ENCODE data around the gene PPA1. TPM values are rescaled to one million over a fixed set of nuclear protein-coding genes. Genes with fewer than 3 reads are reported as not detected.

PPA1 gene
- total RNA-seq, 1 experiment from 2014 or later: 234 TPM

DNA sequence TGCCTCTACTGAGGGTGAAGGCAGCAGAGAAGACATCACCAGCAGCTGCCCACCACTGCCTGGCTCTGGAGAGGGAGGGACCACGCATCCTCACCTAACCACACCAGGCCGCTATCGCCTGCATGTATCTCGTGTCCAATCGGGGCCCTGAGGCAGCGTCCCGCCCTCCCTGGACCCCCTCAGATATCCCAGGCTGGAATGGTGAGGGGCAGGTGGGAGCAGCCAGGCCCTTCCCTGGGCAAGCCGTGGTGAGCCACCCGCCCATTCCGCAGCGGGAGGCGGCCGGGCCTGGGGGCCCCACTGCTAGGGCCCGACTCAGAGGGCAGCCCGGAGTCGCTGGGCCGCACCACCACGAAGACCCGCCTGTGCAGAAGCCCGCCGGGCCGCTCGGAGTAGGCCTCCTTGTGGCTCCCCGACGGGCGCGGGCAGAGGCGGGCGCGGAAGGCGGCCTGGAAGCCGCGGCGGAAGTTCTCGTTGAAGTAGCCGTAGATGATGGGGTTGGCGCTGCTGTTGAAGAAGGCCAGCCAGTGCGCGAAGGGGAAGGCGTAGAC lies 21.6 kb upstream of the PPA1 start (continued):
- TF ChIP-seq CEBPB (IDR thresholded peaks at IDR 0.05; ENCODE audit: low read depth) (no peak), ZFX (IDR thresholded peaks at IDR 0.05) (no peak), RAD21 (IDR thresholded peaks at IDR 0.05; ENCODE audit: low read depth) (no peak), POLR2AphosphoS5 (IDR thresholded peaks at IDR 0.05; ENCODE audit: low read depth, low read length) (no peak)
- TF ChIP-seq, protein P1, sequence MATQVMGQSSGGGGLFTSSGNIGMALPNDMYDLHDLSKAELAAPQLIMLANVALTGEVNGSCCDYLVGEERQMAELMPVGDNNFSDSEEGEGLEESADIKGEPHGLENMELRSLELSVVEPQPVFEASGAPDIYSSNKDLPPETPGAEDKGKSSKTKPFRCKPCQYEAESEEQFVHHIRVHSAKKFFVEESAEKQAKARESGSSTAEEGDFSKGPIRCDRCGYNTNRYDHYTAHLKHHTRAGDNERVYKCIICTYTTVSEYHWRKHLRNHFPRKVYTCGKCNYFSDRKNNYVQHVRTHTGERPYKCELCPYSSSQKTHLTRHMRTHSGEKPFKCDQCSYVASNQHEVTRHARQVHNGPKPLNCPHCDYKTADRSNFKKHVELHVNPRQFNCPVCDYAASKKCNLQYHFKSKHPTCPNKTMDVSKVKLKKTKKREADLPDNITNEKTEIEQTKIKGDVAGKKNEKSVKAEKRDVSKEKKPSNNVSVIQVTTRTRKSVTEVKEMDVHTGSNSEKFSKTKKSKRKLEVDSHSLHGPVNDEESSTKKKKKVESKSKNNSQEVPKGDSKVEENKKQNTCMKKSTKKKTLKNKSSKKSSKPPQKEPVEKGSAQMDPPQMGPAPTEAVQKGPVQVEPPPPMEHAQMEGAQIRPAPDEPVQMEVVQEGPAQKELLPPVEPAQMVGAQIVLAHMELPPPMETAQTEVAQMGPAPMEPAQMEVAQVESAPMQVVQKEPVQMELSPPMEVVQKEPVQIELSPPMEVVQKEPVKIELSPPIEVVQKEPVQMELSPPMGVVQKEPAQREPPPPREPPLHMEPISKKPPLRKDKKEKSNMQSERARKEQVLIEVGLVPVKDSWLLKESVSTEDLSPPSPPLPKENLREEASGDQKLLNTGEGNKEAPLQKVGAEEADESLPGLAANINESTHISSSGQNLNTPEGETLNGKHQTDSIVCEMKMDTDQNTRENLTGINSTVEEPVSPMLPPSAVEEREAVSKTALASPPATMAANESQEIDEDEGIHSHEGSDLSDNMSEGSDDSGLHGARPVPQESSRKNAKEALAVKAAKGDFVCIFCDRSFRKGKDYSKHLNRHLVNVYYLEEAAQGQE (IDR thresholded peaks at IDR 0.05; ENCODE audit: low read depth): no peak

DNA sequence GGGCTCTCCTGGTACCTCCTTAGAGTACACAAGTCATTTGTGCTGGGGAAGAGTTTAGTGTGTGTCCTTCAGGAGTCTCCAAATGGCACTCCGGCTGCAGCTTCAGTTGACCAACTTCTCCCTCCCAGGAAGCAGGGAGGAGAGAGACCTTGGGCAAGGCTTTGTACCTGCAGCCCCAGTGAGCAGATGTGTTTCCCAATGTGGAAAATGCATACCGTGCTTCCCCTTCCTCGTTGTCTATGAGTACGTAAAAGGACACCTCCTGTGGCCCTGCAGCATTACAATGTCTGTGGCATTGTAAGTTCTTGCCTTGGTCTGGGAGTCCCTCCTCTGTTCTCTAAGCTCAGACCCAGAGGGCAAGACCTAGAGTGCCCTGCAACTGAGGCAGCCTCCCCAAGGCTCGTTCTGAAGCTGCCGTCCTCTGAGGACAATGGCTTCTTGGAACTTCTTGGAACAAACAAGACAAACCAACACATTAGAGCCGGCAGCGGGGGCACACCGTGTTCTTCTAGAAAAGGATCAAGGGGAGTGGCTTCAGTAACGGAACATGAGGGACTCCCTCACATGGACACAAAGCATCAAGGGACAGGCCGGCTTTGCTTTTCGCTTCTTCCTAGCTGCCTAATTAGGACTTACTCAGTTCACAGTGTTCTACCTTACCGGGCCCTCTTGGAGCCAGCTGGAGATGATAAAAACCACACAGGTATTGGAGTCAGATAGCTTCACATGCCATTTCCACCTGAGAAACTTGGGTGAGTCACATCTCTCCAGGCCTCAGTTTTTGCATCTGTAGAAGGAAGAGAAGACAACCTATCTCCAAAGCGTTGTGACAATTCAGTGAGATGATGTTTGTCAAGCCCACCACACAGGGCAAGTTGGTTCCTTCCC lies 20.9 kb upstream of the PPA1 start:
- no TSS peak for BruUV-seq (replicated peaks)
- ATAC-seq: no peak

More for the DNA sequence above, 20.9 kb upstream of the PPA1 start:
- no peaks in the 10 kb centered on the region for H3K9me2 ChIP-seq (ENCODE audit: insufficient read depth)
- no peaks in the 10 kb centered on the region for H4K20me1 ChIP-seq (ENCODE audit: insufficient read depth)
- no peaks in the 10 kb centered on the region; a peak in 1 of 4 replicates for H3K9me3 ChIP-seq (ENCODE audit: control insufficient read depth in 1 of 2, insufficient read depth in 1 of 2, low read depth in 1 of 2, low read length in 2 of 2)
- no peaks in the 10 kb centered on the region for H3K36me3 ChIP-seq (ENCODE audit: control insufficient read depth in 1 of 2, insufficient read depth in 2 of 2, low read length in 2 of 2)
- intact Hi-C loops (cut with micrococcal nuclease): no loop called here
- ChIA-PET RAD21 (ENCODE audit: low non-redundant PET in 1 of 2, low total read pairs in 2 of 2, uncharacterized antibody in 2 of 2, unreplicated experiment in 2 of 2) (no interaction called here), CTCF (no interaction called here), POLR2A (interaction anchor here (0.9 kb wide), 1 partner anchor 21 kb away, joined by 3 read pairs; the partner anchor contains the start of gene PPA1)
- DNase-seq (ENCODE audit: low read depth, low spot score): no peak
- H3K4me3 ChIP-seq (replicated peaks in 1 of 2; ENCODE audit: low read depth in 1 of 2, low read length in 2 of 2): no peak overlapping the region
- no peak overlapping the region for H2AFZ ChIP-seq (ENCODE audit: low read depth, low read length, poor library complexity, severe bottlenecking)
- no peak overlapping the region for H3K9ac ChIP-seq (ENCODE audit: low read length)
- no peak for TF ChIP-seq TCF7L2 (IDR thresholded peaks at IDR 0.05; ENCODE audit: borderline replicate concordance, extremely low read depth, insufficient read depth, insufficient read length)
- TF ChIP-seq, protein P2, sequence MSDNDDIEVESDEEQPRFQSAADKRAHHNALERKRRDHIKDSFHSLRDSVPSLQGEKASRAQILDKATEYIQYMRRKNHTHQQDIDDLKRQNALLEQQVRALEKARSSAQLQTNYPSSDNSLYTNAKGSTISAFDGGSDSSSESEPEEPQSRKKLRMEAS (IDR thresholded peaks at IDR 0.05): no peak
- TF ChIP-seq, protein P1 (IDR thresholded peaks at IDR 0.05; ENCODE audit: low read depth): no peak
- TF ChIP-seq POLR2A (IDR thresholded peaks at IDR 0.05; ENCODE audit: borderline replicate concordance, extremely low read depth, insufficient read depth, insufficient read length): no peak
- TF ChIP-seq CEBPB (IDR thresholded peaks at IDR 0.05; ENCODE audit: low read depth): no peak
- TF ChIP-seq, protein P3, sequence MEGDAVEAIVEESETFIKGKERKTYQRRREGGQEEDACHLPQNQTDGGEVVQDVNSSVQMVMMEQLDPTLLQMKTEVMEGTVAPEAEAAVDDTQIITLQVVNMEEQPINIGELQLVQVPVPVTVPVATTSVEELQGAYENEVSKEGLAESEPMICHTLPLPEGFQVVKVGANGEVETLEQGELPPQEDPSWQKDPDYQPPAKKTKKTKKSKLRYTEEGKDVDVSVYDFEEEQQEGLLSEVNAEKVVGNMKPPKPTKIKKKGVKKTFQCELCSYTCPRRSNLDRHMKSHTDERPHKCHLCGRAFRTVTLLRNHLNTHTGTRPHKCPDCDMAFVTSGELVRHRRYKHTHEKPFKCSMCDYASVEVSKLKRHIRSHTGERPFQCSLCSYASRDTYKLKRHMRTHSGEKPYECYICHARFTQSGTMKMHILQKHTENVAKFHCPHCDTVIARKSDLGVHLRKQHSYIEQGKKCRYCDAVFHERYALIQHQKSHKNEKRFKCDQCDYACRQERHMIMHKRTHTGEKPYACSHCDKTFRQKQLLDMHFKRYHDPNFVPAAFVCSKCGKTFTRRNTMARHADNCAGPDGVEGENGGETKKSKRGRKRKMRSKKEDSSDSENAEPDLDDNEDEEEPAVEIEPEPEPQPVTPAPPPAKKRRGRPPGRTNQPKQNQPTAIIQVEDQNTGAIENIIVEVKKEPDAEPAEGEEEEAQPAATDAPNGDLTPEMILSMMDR (IDR thresholded peaks at IDR 0.05 in 2 of 3, conservative IDR thresholded peaks at IDR 0.05 in 1 of 3; ENCODE audit: borderline replicate concordance in 1 of 3, insufficient read depth in 1 of 3, low read depth in 2 of 3, low read length in 2 of 3): no peak
- H3K27me3 ChIP-seq (ENCODE audit: insufficient read depth, low read length): peaks cover 5% of the 10 kb centered on the region; the same call in 1 of the 2 replicates
- no peak overlapping the region for H3K27ac ChIP-seq (ENCODE audit: low read depth, low read length)
- H3K79me2 ChIP-seq (ENCODE audit: insufficient read depth, low read length): no peaks in the 10 kb centered on the region
- no peak overlapping the region for H3K4me2 ChIP-seq (ENCODE audit: low read length)
- H3K4me1 ChIP-seq (ENCODE audit: control insufficient read depth in 1 of 2, insufficient read depth in 2 of 2, low read length in 2 of 2): peaks cover 19 to 37% of the 10 kb centered on the region in 2 experiments

Data from HCT116 (cell line).